ENCODE measurements around the gene ING3. TPM values are rescaled to one million over a fixed set of nuclear protein-coding genes. Genes with fewer than 3 reads are reported as not detected.

ING3 gene
- total and polyA plus RNA-seq, 8 donors: 6.2 to 10.8 (median 7.6) TPM

- Histone ChIP-seq H3K27ac (no peak overlapping the region), H3K4me1 (no peaks in the 10 kb centered on the region)
Measured at GRCh38 chr7:120998996-120999565, 48.5 kb downstream of the ING3 start.

DNA sequence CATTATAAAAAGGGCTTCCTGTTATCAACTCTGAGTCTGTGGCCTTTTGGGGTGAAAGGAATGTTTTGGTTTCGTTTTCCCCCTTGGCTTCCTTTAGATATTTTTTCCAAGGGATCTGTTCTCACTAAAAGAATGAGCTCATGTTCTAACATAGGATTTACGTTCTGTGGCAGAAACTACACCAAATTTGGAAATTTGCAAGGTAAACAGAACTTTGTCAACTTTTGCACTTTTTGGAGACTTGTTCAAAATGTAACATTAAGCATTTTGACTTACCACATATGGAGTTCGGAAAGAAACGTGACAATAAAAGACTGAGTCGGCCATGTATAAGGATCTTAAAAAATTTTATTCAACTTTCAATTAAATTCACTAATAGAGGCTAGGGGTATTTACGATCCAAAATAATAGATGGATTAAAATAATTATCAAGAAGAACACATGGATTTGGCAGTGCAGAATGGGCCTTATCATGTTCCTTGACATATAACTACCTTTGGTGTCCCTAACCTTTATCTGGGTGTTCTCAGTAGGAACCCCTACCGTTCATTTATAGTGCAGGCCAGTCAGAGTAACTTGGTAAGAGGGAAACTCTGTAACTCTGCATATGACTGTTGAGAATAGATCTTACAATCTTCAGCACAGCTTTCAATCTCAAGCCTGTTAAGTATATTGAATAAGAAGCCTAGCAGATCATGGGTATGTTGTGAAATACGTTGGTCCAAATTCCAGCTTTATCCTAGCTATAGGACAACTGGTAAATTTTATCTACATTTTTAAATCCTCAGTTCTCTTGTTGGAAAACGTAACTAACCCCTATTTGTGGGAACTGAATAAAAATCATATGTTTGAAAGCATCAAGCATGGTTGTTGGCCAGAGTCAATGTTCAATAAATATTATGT is 49.8 kb downstream of the ING3 start:
- Histone ChIP-seq H3K4me3 (no peak overlapping the region), H3K4me1 (no peaks in the 10 kb centered on the region), H3K36me3 (no peaks in the 10 kb centered on the region), H3K9me3 (no peaks in the 10 kb centered on the region), H3K27ac (no peak overlapping the region), H3K27me3 (no peaks in the 10 kb centered on the region)
- ATAC-seq: no peak
- 65 to 76% methylated on average over 9 of the region's 9 CpGs for WGBS, 2 donors
- intact Hi-C loops (cut with DNase I): no loop called here
- DNase-seq: no peak
- peak; percentile 90 for FAIRE-seq
- TF ChIP-seq, protein P1, sequence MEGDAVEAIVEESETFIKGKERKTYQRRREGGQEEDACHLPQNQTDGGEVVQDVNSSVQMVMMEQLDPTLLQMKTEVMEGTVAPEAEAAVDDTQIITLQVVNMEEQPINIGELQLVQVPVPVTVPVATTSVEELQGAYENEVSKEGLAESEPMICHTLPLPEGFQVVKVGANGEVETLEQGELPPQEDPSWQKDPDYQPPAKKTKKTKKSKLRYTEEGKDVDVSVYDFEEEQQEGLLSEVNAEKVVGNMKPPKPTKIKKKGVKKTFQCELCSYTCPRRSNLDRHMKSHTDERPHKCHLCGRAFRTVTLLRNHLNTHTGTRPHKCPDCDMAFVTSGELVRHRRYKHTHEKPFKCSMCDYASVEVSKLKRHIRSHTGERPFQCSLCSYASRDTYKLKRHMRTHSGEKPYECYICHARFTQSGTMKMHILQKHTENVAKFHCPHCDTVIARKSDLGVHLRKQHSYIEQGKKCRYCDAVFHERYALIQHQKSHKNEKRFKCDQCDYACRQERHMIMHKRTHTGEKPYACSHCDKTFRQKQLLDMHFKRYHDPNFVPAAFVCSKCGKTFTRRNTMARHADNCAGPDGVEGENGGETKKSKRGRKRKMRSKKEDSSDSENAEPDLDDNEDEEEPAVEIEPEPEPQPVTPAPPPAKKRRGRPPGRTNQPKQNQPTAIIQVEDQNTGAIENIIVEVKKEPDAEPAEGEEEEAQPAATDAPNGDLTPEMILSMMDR (IDR thresholded peaks at IDR 0.05): no peak

More at GRCh38 chr7:120998996-120999565, 48.5 kb downstream of the ING3 start:
- Histone ChIP-seq H3K36me3 (no peaks in the 10 kb centered on the region), H3K9me3 (no peaks in the 10 kb centered on the region), H3K4me3 (no peak overlapping the region), H3K27me3 (no peaks in the 10 kb centered on the region)
- no peak for DNase-seq
- WGBS, 2 donors: 57 to 58% methylated on average over 2 of the region's 2 CpGs
- intact Hi-C loops (cut with DNase I): no loop called here
- TF ChIP-seq, protein P1 (IDR thresholded peaks at IDR 0.05): no peak
- no peak for FAIRE-seq
- ATAC-seq: no peak

DNA sequence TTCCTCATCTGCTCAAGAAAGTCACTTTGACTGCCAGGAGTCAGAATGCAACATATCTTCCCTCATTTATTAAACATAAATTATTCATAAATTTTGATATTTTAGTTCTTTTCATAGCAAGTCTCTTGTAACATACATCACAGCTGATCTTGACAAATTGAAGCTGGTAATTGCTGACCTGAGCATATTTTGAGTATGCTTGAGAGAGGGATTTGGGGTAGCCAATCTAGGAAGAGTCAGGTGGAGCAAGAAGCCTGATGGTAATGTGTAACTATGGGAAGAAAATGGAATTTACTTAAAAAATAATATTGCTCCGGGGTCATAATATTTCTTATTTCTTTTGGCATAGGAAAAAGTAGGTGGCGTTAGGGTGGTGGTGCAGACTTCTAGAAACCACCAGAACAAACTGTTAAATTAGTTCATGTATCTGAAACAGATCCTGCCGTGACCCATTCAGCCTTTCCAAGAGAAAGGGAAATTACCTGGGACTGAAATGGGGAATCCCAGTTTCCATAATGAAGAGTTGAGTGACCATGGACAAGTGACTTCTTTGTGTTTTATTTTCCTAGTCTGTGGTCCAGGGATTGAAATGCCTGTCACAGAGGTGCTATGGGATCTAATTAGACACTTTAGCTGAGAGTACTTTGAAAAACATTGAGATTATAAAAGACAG is 50.8 kb downstream of the ING3 start:
- H3K27me3 ChIP-seq: no peaks in the 10 kb centered on the region
- no peak overlapping the region for H3K27ac ChIP-seq
- H3K9me3 ChIP-seq: no peaks in the 10 kb centered on the region
- no peak for FAIRE-seq
- H3K4me3 ChIP-seq: no peak overlapping the region
- no peak for DNase-seq
- TF ChIP-seq, protein P1 (IDR thresholded peaks at IDR 0.05): no peak
- intact Hi-C loops (cut with DNase I): no loop called here
- no peaks in the 10 kb centered on the region for H3K4me1 ChIP-seq
- WGBS, 2 donors: 63 to 78% methylated on average over 3 of the region's 3 CpGs
- no peak for ATAC-seq
- no peaks in the 10 kb centered on the region for H3K36me3 ChIP-seq

- WGBS, 2 donors: 37 to 52% methylated on average over 2 of the region's 2 CpGs
- Histone ChIP-seq H3K4me1 (no peaks in the 10 kb centered on the region), H3K9me3 (no peaks in the 10 kb centered on the region), H3K4me3 (no peak overlapping the region), H3K27ac (no peak overlapping the region), H3K36me3 (no peaks in the 10 kb centered on the region), H3K27me3 (no peaks in the 10 kb centered on the region)
- intact Hi-C loops (cut with DNase I): no loop called here
- no peak for DNase-seq
- ATAC-seq: no peak
- no peak for FAIRE-seq
- TF ChIP-seq, protein P1 (IDR thresholded peaks at IDR 0.05): no peak
Measured at GRCh38 chr7:121002048-121002756, 51.6 kb downstream of the ING3 start.
